Smooth muscle cell (in vitro differentiated cells): ENCODE results near the gene TBC1D23. TPM values are rescaled to one million over a fixed set of nuclear protein-coding genes. Genes with fewer than 3 reads are reported as not detected.
"Not testable (repeated sequence)": the region's sequence is repeated elsewhere in the genome, so short reads cannot be mapped to it uniquely, and the experiment has no call there.

ENCODE experiments used
- DNase-seq: peaks from one replicate; lab custom pipeline; 2025; ENCODE audit not compliant: unreplicated experiment; lab: John Stamatoyannopoulos, UW
- H2AFZ ChIP-seq: fragments of 200-600 bp; sonication (generic); 2 replicates; pipeline ENCODE4 v1.6.0; 2016; ENCODE audit warnings: antibody characterized with exemption, low read depth, mild to moderate bottlenecking
- H3F3A ChIP-seq: fragments of 200-600 bp; sonication (generic); 2 replicates; pipeline ENCODE4 v1.6.0; 2017; ENCODE audit warnings: antibody characterized with exemption, low read depth
- H3K27ac ChIP-seq: fragments of 200-600 bp; sonication (generic); 2 replicates; pipeline ENCODE4 v1.5.1; 2016; ENCODE audit warnings: low read depth, mild to moderate bottlenecking
- H3K27me3 ChIP-seq: fragments of 200-600 bp; sonication (generic); 2 replicates; pipeline ENCODE4 v1.6.1; 2016; ENCODE audit warnings: low read depth, mild to moderate bottlenecking
- H3K36me3 ChIP-seq: fragments of 200-600 bp; sonication (generic); 2 replicates; pipeline ENCODE4 v1.5.1; 2016; ENCODE audit warnings: low read depth
- H3K4me1 ChIP-seq: fragments of 200-600 bp; sonication (generic); 2 replicates; pipeline ENCODE4 v1.5.1; 2016; ENCODE audit warnings: low read depth
- H3K4me2 ChIP-seq: fragments of 200-600 bp; sonication (generic); 2 replicates; pipeline ENCODE4 v1.6.0; 2016; ENCODE audit warnings: mild to moderate bottlenecking
- H3K4me3 ChIP-seq: fragments of 200-600 bp; sonication (generic); 2 replicates; pipeline ENCODE4 v1.5.1; 2016; ENCODE audit warnings: mild to moderate bottlenecking
- H3K79me2 ChIP-seq: fragments of 200-600 bp; sonication (generic); 2 replicates; pipeline ENCODE4 v1.6.0; 2016; ENCODE audit warnings: low read depth, mild to moderate bottlenecking
- H3K9ac ChIP-seq: fragments of 200-600 bp; sonication (generic); 2 replicates; pipeline ENCODE4 v1.6.0; 2016; ENCODE audit warnings: low read depth
- H3K9me3 ChIP-seq: fragments of 200-600 bp; sonication (generic); replicated peaks from 2 replicates; pipeline ENCODE4 v1.5.1; 2016; ENCODE audit warnings: low read depth
- H4K20me1 ChIP-seq: fragments of 200-600 bp; sonication (generic); 2 replicates; pipeline ENCODE4 v1.6.0; 2016; ENCODE audit warnings: low read depth
- CTCF ChIP-seq: fragments of 200-600 bp; sonication (generic); IDR thresholded peaks from 2 replicates; pipeline ENCODE4 v1.5.1; 2017; ENCODE audit warnings: borderline replicate concordance, mild to moderate bottlenecking, antibody characterized with exemption; ENCODE audit not compliant: insufficient read depth, poor library complexity, severe bottlenecking
- WGBS: methylation state at CpG from one replicate; pipeline ENCODE4 v1.1.7; 2016; ENCODE audit warnings: low lambda C conversion rate; 5-methylcytosine and 5-hydroxymethylcytosine counted together
- polyA plus RNA-seq: library from polyadenylated mRNA; unstranded; fragments of >200 nt; fragmentation: Nextera tagmentation; extraction: Ambion mirVana; gene quantifications from 2 replicates; pipeline ENCODE4 v1.2.1, GENCODE V29; 2016
- total RNA-seq: library from RNA; depleted of rRNA; stranded (reverse); fragments of >200 nt; gene quantifications from 2 replicates; pipeline ENCODE4 v1.2.3, GENCODE V29; 2014

The TBC1D23 gene
- total and polyA plus RNA-seq, 2 experiments from 2014 or later = 36.0 to 77.7 TPM

DNA sequence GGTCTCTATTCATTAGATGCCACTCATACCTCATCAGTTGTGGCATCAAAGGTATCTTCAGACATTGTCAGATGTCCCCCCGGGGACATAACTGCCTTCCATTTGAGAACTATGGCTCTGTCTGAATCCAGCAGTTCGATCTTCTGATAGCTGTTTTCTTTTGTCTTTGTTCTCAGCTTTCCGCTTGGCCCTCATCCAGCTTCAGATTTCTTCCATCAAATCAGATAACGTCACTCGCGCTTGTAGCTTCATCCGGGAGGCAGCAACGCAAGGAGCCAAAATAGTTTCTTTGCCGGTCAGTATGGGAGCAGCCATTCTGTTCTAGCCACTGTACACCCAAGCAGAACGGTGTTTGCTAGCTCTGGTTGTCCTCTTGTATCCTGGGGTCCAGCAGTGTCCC lies 78.1 kb downstream of the TBC1D23 start:
- H3K27ac ChIP-seq = no peak overlapping the region
- WGBS = 96% methylated on average over 10 of the region's 10 CpGs
- no peaks in the 10 kb centered on the region for H3F3A ChIP-seq
- no peak for TF ChIP-seq CTCF
- H3K36me3 ChIP-seq = peaks cover 14% of the 10 kb centered on the region
- no peaks in the 10 kb centered on the region for H4K20me1 ChIP-seq
- H3K27me3 ChIP-seq = no peaks in the 10 kb centered on the region
- no peak overlapping the region for H3K4me2 ChIP-seq
- peaks cover 3% of the 10 kb centered on the region for H3K4me1 ChIP-seq
- H2AFZ ChIP-seq = no peak overlapping the region
- no peaks in the 10 kb centered on the region for H3K9me3 ChIP-seq
- no peaks in the 10 kb centered on the region for H3K79me2 ChIP-seq
- no peak overlapping the region for H3K9ac ChIP-seq
- DNase-seq = no peak
- no peak overlapping the region for H3K4me3 ChIP-seq

- Histone ChIP-seq H3K9me3 (no peaks in the 10 kb centered on the region), H4K20me1 (no peaks in the 10 kb centered on the region), H2AFZ (no peak overlapping the region), H3K36me3 (peaks cover 14% of the 10 kb centered on the region), H3K4me3 (no peak overlapping the region), H3K79me2 (no peaks in the 10 kb centered on the region), H3K4me1 (no peaks in the 10 kb centered on the region), H3K27ac (no peak overlapping the region), H3K27me3 (no peaks in the 10 kb centered on the region), H3K9ac (no peak overlapping the region), H3F3A (no peaks in the 10 kb centered on the region), H3K4me2 (no peak overlapping the region)
- 95% methylated on average over 5 of the region's 5 CpGs for WGBS
- DNase-seq = no peak
- TF ChIP-seq CTCF = no peak
Measured at GRCh38 chr3:100339786-100340185, 79.0 kb downstream of the TBC1D23 start.

- Histone ChIP-seq H4K20me1 (no peaks in the 10 kb centered on the region), H3K9me3 (no peaks in the 10 kb centered on the region), H3K27me3 (no peaks in the 10 kb centered on the region), H3K79me2 (no peaks in the 10 kb centered on the region), H3K27ac (no peak overlapping the region), H3F3A (no peaks in the 10 kb centered on the region), H3K4me2 (no peak overlapping the region), H3K4me3 (no peak overlapping the region), H2AFZ (no peak overlapping the region), H3K4me1 (no peaks in the 10 kb centered on the region), H3K36me3 (peaks cover 14% of the 10 kb centered on the region), H3K9ac (no peak overlapping the region)
- no peak for TF ChIP-seq CTCF
- no peak for DNase-seq
- WGBS = 94% methylated on average over 1 of the region's 1 CpG
Measured at GRCh38 chr3:100340527-100340926, 79.7 kb downstream of the TBC1D23 start.

DNA sequence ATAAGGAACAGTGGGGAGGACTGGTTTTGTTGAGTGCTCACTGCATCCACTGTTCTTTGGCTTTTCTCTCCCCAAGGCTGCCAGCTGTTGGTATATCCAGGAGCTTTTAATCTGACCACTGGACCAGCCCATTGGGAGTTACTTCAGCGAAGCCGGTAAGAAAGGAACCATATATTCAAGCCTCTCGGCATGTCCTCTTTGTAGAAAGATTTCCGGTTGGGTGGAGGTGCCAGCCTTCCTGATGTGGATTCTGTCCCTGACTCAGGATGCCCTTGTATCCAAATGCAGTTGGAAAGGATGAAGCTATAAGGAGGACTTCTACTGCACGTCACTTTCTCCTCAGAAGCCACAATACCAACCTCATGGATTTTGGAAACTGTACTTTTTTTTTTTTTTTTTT lies 87.9 kb downstream of the TBC1D23 start:
- Histone ChIP-seq H3K4me2 (no peak overlapping the region), H3K79me2 (no peaks in the 10 kb centered on the region), H3K9ac (no peak overlapping the region), H3F3A (peaks cover 4% of the 10 kb centered on the region), H3K27ac (no peak overlapping the region), H3K36me3 (peaks cover 5% of the 10 kb centered on the region), H3K9me3 (no peaks in the 10 kb centered on the region), H2AFZ (no peak overlapping the region), H3K4me1 (no peaks in the 10 kb centered on the region), H3K27me3 (no peaks in the 10 kb centered on the region), H4K20me1 (no peaks in the 10 kb centered on the region), H3K4me3 (no peak overlapping the region)
- TF ChIP-seq CTCF = no peak
- no peak for DNase-seq
- WGBS = 93% methylated on average over 5 of the region's 5 CpGs

DNA sequence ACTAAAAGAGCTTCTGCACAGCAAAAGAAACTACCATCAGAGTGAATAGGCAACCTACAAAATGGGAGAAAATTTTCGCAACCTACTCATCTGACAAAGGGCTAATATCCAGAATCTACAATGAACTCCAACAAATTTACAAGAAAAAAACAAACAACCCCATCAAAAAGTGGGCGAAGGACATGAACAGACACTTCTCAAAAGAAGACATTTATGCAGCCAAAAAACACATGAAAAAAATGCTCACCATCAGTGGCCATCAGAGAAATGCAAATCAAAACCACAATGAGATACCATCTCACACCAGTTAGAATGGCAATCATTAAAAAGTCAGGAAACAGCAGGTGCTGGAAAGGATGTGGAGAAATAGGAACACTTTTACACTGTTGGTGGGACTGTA lies 91.0 kb downstream of the TBC1D23 start:
- not testable (repeated sequence) for H3K9me3 ChIP-seq, H3K4me3 ChIP-seq, H3K36me3 ChIP-seq, H3K4me2 ChIP-seq, H3K4me1 ChIP-seq, H3K27ac ChIP-seq, H3K27me3 ChIP-seq, DNase-seq, H3K9ac ChIP-seq, H3K79me2 ChIP-seq, H4K20me1 ChIP-seq, H2AFZ ChIP-seq, H3F3A ChIP-seq
- WGBS = 100% methylated on average over 2 of the region's 2 CpGs
